Measurements from ENCODE around the gene RPS6KC1. TPM values are rescaled to one million over a fixed set of nuclear protein-coding genes. Genes with fewer than 3 reads are reported as not detected.

The RPS6KC1 gene
- total RNA-seq, 1 experiment from 2014 or later: 20.5 TPM

- no peak for DNase-seq (ENCODE audit: low read depth, low spot score)
- BruUV-seq (replicated peaks): no TSS peak
- in situ Hi-C loops (cut with HindIII; ENCODE audit: low pct_unique_long_range_greater_than_20kb, low sequenced_read_pairs): no loop called here
- peaks cover 7% of the 10 kb centered on the region; the same call in 1 of the 2 replicates for H3K36me3 ChIP-seq (ENCODE audit: control insufficient read depth, insufficient read depth, low read length)
- CTCF ChIA-PET: no interaction called here
- no peaks in the 10 kb centered on the region for H3K4me1 ChIP-seq (ENCODE audit: control insufficient read depth, insufficient read depth, low read length)
- TF ChIP-seq SIN3A (IDR thresholded peaks at IDR 0.05; ENCODE audit: borderline replicate concordance, insufficient read depth, low read depth, low read length) (no peak), POLR2AphosphoS5 (IDR thresholded peaks at IDR 0.05; ENCODE audit: low read depth, low read length) (no peak), TCF7L2 (IDR thresholded peaks at IDR 0.05; ENCODE audit: low read depth, low read length) (no peak)
- TF ChIP-seq, protein P1, sequence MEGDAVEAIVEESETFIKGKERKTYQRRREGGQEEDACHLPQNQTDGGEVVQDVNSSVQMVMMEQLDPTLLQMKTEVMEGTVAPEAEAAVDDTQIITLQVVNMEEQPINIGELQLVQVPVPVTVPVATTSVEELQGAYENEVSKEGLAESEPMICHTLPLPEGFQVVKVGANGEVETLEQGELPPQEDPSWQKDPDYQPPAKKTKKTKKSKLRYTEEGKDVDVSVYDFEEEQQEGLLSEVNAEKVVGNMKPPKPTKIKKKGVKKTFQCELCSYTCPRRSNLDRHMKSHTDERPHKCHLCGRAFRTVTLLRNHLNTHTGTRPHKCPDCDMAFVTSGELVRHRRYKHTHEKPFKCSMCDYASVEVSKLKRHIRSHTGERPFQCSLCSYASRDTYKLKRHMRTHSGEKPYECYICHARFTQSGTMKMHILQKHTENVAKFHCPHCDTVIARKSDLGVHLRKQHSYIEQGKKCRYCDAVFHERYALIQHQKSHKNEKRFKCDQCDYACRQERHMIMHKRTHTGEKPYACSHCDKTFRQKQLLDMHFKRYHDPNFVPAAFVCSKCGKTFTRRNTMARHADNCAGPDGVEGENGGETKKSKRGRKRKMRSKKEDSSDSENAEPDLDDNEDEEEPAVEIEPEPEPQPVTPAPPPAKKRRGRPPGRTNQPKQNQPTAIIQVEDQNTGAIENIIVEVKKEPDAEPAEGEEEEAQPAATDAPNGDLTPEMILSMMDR (IDR thresholded peaks at IDR 0.05): no peak
- TF ChIP-seq, protein P2, sequence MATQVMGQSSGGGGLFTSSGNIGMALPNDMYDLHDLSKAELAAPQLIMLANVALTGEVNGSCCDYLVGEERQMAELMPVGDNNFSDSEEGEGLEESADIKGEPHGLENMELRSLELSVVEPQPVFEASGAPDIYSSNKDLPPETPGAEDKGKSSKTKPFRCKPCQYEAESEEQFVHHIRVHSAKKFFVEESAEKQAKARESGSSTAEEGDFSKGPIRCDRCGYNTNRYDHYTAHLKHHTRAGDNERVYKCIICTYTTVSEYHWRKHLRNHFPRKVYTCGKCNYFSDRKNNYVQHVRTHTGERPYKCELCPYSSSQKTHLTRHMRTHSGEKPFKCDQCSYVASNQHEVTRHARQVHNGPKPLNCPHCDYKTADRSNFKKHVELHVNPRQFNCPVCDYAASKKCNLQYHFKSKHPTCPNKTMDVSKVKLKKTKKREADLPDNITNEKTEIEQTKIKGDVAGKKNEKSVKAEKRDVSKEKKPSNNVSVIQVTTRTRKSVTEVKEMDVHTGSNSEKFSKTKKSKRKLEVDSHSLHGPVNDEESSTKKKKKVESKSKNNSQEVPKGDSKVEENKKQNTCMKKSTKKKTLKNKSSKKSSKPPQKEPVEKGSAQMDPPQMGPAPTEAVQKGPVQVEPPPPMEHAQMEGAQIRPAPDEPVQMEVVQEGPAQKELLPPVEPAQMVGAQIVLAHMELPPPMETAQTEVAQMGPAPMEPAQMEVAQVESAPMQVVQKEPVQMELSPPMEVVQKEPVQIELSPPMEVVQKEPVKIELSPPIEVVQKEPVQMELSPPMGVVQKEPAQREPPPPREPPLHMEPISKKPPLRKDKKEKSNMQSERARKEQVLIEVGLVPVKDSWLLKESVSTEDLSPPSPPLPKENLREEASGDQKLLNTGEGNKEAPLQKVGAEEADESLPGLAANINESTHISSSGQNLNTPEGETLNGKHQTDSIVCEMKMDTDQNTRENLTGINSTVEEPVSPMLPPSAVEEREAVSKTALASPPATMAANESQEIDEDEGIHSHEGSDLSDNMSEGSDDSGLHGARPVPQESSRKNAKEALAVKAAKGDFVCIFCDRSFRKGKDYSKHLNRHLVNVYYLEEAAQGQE (IDR thresholded peaks at IDR 0.05; ENCODE audit: insufficient read depth in 1 of 2, low read depth in 2 of 2, low read length in 1 of 2): no peak
- no peaks in the 10 kb centered on the region for H3K9me3 ChIP-seq (ENCODE audit: control insufficient read depth, insufficient read depth, low read depth, low read length)
- no peaks in the 10 kb centered on the region for H3K27me3 ChIP-seq (ENCODE audit: control insufficient read depth, insufficient read depth, low read length)
- POLR2A ChIA-PET: no interaction called here
- intact Hi-C loops (cut with micrococcal nuclease; ENCODE audit: unreplicated experiment): no loop called here
- H3K27ac ChIP-seq (ENCODE audit: low read length): no peak overlapping the region
- no peak overlapping the region for H3K4me3 ChIP-seq (ENCODE audit: low read depth in 2 of 2, low read length in 2 of 2)
- ATAC-seq: no peak
Measured at GRCh38 chr1:213008564-213008963, 42.5 kb upstream of the RPS6KC1 start.

DNA sequence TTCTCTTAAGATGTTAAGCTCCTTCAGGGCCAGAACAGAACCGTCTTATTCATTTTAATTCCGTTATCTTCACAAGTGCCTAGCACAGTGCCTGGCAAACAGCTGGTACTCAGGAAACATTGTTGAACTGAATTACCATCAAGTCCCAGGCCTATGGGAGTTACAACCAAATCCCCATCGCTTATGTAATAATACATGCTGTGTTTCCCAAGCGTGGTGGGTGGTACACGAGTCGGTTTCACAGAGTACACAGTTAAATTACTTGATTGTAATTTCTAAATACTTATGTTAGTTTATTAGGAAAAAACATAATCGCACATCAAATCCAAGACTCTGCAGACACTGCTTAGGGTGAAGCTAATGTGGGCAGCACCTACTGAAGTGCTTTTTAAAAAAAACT lies 36.4 kb upstream of the RPS6KC1 start:
- intact Hi-C loops (cut with micrococcal nuclease; ENCODE audit: unreplicated experiment): no loop called here
- POLR2A ChIA-PET: no interaction called here
- TF ChIP-seq, protein P1 (IDR thresholded peaks at IDR 0.05): no peak
- DNase-seq (ENCODE audit: low read depth, low spot score) (no peak), ATAC-seq (no peak)
- peak overlapping the region; percentile 73 for H3K27ac ChIP-seq (ENCODE audit: low read length)
- H3K4me1 ChIP-seq (ENCODE audit: control insufficient read depth, insufficient read depth, low read length): peaks cover 9% of the 10 kb centered on the region
- in situ Hi-C loops (cut with HindIII; ENCODE audit: low pct_unique_long_range_greater_than_20kb, low sequenced_read_pairs): no loop called here
- peak overlapping the region; percentile 61 to 82 for H3K4me3 ChIP-seq (ENCODE audit: low read depth in 2 of 2, low read length in 2 of 2)
- BruUV-seq (replicated peaks): no TSS peak
- H3K36me3 ChIP-seq (ENCODE audit: control insufficient read depth, insufficient read depth, low read length): peaks cover 5% of the 10 kb centered on the region
- no peaks in the 10 kb centered on the region for H3K9me3 ChIP-seq (ENCODE audit: control insufficient read depth, insufficient read depth, low read depth, low read length)
- CTCF ChIA-PET: no interaction called here
- H3K27me3 ChIP-seq (ENCODE audit: control insufficient read depth, insufficient read depth, low read length): no peaks in the 10 kb centered on the region

Data from Panc1 (cell line).